SU-DHL-6 (cell line): ENCODE data around the gene S100A14.

Experiments used
- H2AFZ ChIP-seq: fragments of 200-600 bp; sonication (generic); 2 replicates; pipeline ENCODE4 v1.6.1; 2014; ENCODE audit warnings: low read depth, mild to moderate bottlenecking, moderate library complexity, mixed read lengths, antibody characterized with exemption, low read length; ENCODE audit not compliant: severe bottlenecking
- H3F3A ChIP-seq: fragments of 200-600 bp; shearing (Covaris generic); 2 replicates; pipeline ENCODE4 v1.6.0; 2016; ENCODE audit warnings: antibody characterized with exemption, mild to moderate bottlenecking; ENCODE audit not compliant: insufficient read depth
- H3K27ac ChIP-seq: fragments of 200-600 bp; sonication (generic); 2 replicates; pipeline ENCODE4 v1.5.1; 2016; ENCODE audit warnings: low read depth, mild to moderate bottlenecking, low read length, moderate library complexity, mixed read lengths
- H3K27me3 ChIP-seq: fragments of 200-600 bp; sonication (generic), shearing (Covaris generic); 2 replicates; pipeline ENCODE4 v1.6.0; 2014; ENCODE audit warnings: mild to moderate bottlenecking, low read length
- H3K36me3 ChIP-seq: fragments of 200-600 bp; sonication (generic); 2 replicates; pipeline ENCODE4 v1.6.1; 2014; ENCODE audit warnings: mild to moderate bottlenecking, low read length, mixed read lengths
- H3K4me2 ChIP-seq: fragments of 300-600, 200-600 bp; shearing (Covaris generic), sonication (generic); 2 replicates; pipeline ENCODE4 v1.6.0; 2014; ENCODE audit warnings: low read length, low read depth, mild to moderate bottlenecking; ENCODE audit not compliant: poor library complexity, severe bottlenecking
- H3K4me3 ChIP-seq: fragments of 200-600 bp; sonication (generic); 2 replicates; pipeline ENCODE4 v1.5.1; 2014; ENCODE audit warnings: antibody characterized with exemption, low read length, mild to moderate bottlenecking, mixed read lengths; ENCODE audit not compliant: insufficient read depth, poor library complexity, severe bottlenecking
- H3K79me2 ChIP-seq: fragments of 200-600 bp; sonication (generic); 2 replicates; pipeline ENCODE4 v1.6.1; 2014; ENCODE audit warnings: mild to moderate bottlenecking, low read length, moderate library complexity; ENCODE audit not compliant: insufficient read depth
- H3K9ac ChIP-seq: fragments of 200-600 bp; sonication (generic); 2 replicates; pipeline ENCODE4 v1.7.0; 2014; ENCODE audit warnings: mild to moderate bottlenecking, low read length
- H3K9me2 ChIP-seq: fragments of 200-600 bp; sonication (generic); replicated peaks from 2 replicates; pipeline ENCODE4 v1.6.1; 2014; ENCODE audit warnings: low read length; ENCODE audit not compliant: insufficient read depth
- H3K9me3 ChIP-seq: fragments of 200-600 bp; sonication (generic); 2 replicates; pipeline ENCODE4 v1.6.1; 2014; ENCODE audit warnings: low read length, mixed read lengths; ENCODE audit not compliant: insufficient read depth
- H4K20me1 ChIP-seq: fragments of 200-600 bp; sonication (generic); 2 replicates; pipeline ENCODE4 v1.6.1; 2014; ENCODE audit warnings: low read depth, mild to moderate bottlenecking, antibody characterized with exemption, low read length, moderate library complexity, mixed read lengths
- CTCF ChIP-seq: fragments of 200-600 bp; sonication (generic); IDR thresholded peaks from one replicate; pipeline ENCODE4 v1.5.1; 2017; ENCODE audit warnings: antibody characterized with exemption, mild to moderate bottlenecking, low read length, moderate library complexity; ENCODE audit not compliant: insufficient read depth, poor library complexity, severe bottlenecking
- EZH2phosphoT487 ChIP-seq: fragments of 200-600 bp; sonication (generic), shearing (Covaris generic); conservative IDR thresholded peaks from 2 replicates; pipeline ENCODE4 v1.6.1; 2018; ENCODE audit warnings: mild to moderate bottlenecking, antibody characterized with exemption, low read length, moderate library complexity, mixed read lengths

Gene S100A14

DNA sequence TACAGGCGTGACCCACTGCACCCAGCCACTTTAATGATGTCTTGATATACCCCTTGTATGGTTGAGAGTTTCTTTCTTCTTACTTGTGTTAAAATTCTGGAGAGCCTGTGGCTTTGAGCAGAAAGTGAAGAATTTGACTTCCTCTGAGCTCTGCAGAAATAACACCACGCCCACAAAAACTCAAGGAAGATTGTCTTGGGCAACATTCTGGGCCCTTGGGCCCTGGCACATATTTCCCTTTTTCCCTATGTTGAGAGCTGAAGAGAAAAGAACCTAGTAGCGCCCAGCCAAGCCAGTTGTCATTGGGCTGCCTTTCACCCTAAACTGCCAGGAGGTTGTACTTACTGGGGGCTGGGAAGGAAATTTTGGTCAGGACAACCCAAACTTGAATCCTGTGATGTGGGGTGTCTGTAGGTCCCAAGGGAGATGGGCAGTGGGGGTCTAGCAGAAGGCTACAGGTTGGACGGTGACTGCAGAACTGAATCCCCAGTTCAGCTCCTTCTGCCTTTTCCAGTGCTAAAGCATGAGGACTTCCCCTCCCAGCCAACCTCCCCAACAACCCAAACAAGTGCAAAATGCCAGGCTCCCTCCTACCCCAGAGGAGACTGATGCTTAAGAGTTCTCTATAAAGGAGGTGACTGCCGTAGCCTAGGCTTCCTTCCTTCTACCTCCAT is 30.7 kb upstream of the S100A14 start:
- Histone ChIP-seq H3K27ac (no peak overlapping the region), H3K9ac (no peak overlapping the region), H2AFZ (no peak overlapping the region), H3F3A (peaks cover 14% of the 10 kb centered on the region; the same call in 1 of the 2 replicates), H3K9me3 (no peaks in the 10 kb centered on the region), H3K36me3 (peaks cover 33% of the 10 kb centered on the region; the same call in 1 of the 2 replicates), H4K20me1 (no peaks in the 10 kb centered on the region), H3K27me3 (no peaks in the 10 kb centered on the region), H3K4me3 (no peak overlapping the region), H3K9me2 (no peaks in the 10 kb centered on the region), H3K79me2 (no peaks in the 10 kb centered on the region), H3K4me2 (no peak overlapping the region)
- no peak for TF ChIP-seq CTCF
- TF ChIP-seq EZH2phosphoT487: no peak

DNA sequence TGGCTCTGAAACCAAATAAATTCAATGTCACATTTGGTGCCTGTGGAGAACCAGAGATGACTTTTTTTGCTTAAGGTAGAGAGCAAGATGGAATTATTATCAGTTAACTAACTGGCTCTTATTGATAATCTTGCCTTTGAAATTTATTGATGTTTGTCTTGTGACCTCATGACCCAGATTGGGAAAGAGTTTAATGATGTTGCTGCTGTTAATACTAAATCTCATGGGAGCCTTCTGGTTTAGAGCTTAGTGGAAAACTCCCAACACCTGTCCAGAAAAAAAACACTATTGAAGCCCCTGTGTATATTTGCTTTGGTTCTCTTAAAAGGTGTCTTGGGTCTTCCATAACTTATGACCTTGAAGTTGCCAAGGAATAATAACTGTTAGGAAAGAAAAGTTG is 27.7 kb upstream of the S100A14 start:
- H4K20me1 ChIP-seq: no peaks in the 10 kb centered on the region
- H3K36me3 ChIP-seq: peaks cover 46% of the 10 kb centered on the region; the same call in 1 of the 2 replicates

DNA sequence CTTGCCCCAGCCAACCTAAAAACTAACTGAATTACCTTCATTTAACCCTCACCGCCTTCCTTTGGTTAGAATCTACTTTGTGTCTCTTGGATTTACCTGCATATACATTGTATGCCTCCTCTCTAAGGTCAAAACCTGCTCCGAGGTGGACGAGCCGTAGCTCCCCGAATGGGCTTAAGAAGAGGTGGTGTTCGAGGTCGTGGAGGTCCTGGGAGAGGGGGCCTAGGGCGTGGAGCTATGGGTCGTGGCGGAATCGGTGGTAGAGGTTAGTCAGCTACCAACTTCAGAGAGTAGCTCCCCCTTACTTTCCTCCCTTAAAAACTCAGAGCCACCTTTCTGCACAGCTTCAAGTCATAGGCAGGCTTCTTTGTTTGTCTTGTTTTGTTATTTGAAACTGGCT is 27.0 kb upstream of the S100A14 start:
- TF ChIP-seq EZH2phosphoT487: no peak
- no peak for TF ChIP-seq CTCF
- no peak overlapping the region for H2AFZ ChIP-seq
- H3K4me3 ChIP-seq: no peak overlapping the region
- H3K27ac ChIP-seq: no peak overlapping the region
- no peaks in the 10 kb centered on the region for H3K9me2 ChIP-seq
- H3K9me3 ChIP-seq: no peaks in the 10 kb centered on the region
- H3K79me2 ChIP-seq: no peaks in the 10 kb centered on the region
- H3K36me3 ChIP-seq: peaks cover 50% of the 10 kb centered on the region; the same call in 1 of the 2 replicates
- H3F3A ChIP-seq: peaks cover 15% of the 10 kb centered on the region; the same call in 1 of the 2 replicates
- no peaks in the 10 kb centered on the region for H3K27me3 ChIP-seq
- H3K4me2 ChIP-seq: no peak overlapping the region
- H4K20me1 ChIP-seq: no peaks in the 10 kb centered on the region
- H3K9ac ChIP-seq: no peak overlapping the region

More for the DNA sequence above, 27.7 kb upstream of the S100A14 start:
- Histone ChIP-seq H3K9me2 (no peaks in the 10 kb centered on the region), H3K4me3 (no peak overlapping the region), H3K79me2 (no peaks in the 10 kb centered on the region), H3K4me2 (no peak overlapping the region), H3K9me3 (no peaks in the 10 kb centered on the region), H2AFZ (no peak overlapping the region), H3K9ac (no peak overlapping the region), H3K27ac (no peak overlapping the region), H3F3A (peaks cover 14% of the 10 kb centered on the region; the same call in 1 of the 2 replicates), H3K27me3 (no peaks in the 10 kb centered on the region)
- TF ChIP-seq EZH2phosphoT487 (no peak), CTCF (no peak)
